ENCODE data around the gene SMG5.

DNA sequence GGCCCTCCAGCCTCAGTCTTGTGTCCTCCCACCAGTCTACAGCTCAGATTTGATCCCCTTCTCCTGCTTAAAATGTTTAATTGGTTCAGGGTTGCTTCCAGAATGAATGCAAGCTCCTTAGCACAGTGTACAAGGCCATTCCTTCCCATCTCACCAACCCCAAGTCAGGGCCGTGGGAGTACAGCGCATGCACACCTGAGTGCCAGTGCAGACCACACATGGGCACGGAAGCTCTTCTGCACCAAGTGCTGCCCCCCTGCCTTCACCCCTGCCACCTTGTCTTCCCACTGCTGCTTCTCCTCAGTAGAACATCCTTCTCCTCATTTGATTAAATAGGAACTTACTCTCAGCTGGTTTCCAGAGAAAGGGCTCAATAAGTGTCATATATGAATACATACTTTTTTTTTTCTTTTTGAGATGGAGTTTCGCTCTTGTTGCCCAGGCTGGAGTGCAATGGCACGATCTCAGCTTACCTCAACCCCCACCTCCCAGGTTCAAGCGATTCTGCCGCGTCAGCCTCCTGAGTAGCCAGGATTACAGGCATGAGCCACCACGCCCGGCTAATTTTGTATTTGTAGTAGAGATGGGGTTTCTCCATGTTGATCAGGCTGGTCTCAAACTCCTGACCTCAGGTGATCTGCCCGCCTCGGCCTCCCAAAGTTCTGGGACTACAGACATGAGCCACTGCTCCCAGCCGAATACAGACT is 60.5 kb downstream of the SMG5 start:
- TF ChIP-seq EZH2 (IDR thresholded peaks at IDR 0.05; ENCODE audit: borderline replicate concordance, insufficient read depth, low read length, poor library complexity, severe bottlenecking) (no peak), RAD21 (conservative IDR thresholded peaks at IDR 0.05) (no peak), MXI1 (conservative IDR thresholded peaks at IDR 0.05; ENCODE audit: poor library complexity, severe bottlenecking) (no peak), TAF1 (IDR thresholded peaks at IDR 0.05; ENCODE audit: low read depth) (no peak), POLR2AphosphoS5 (IDR thresholded peaks at IDR 0.05) (no peak), EP300 (conservative IDR thresholded peaks at IDR 0.05; ENCODE audit: poor library complexity, severe bottlenecking) (no peak)
- TF ChIP-seq, protein P1, sequence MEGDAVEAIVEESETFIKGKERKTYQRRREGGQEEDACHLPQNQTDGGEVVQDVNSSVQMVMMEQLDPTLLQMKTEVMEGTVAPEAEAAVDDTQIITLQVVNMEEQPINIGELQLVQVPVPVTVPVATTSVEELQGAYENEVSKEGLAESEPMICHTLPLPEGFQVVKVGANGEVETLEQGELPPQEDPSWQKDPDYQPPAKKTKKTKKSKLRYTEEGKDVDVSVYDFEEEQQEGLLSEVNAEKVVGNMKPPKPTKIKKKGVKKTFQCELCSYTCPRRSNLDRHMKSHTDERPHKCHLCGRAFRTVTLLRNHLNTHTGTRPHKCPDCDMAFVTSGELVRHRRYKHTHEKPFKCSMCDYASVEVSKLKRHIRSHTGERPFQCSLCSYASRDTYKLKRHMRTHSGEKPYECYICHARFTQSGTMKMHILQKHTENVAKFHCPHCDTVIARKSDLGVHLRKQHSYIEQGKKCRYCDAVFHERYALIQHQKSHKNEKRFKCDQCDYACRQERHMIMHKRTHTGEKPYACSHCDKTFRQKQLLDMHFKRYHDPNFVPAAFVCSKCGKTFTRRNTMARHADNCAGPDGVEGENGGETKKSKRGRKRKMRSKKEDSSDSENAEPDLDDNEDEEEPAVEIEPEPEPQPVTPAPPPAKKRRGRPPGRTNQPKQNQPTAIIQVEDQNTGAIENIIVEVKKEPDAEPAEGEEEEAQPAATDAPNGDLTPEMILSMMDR (IDR thresholded peaks at IDR 0.05; ENCODE audit: poor library complexity, severe bottlenecking) = no peak
- TF ChIP-seq, protein P2, sequence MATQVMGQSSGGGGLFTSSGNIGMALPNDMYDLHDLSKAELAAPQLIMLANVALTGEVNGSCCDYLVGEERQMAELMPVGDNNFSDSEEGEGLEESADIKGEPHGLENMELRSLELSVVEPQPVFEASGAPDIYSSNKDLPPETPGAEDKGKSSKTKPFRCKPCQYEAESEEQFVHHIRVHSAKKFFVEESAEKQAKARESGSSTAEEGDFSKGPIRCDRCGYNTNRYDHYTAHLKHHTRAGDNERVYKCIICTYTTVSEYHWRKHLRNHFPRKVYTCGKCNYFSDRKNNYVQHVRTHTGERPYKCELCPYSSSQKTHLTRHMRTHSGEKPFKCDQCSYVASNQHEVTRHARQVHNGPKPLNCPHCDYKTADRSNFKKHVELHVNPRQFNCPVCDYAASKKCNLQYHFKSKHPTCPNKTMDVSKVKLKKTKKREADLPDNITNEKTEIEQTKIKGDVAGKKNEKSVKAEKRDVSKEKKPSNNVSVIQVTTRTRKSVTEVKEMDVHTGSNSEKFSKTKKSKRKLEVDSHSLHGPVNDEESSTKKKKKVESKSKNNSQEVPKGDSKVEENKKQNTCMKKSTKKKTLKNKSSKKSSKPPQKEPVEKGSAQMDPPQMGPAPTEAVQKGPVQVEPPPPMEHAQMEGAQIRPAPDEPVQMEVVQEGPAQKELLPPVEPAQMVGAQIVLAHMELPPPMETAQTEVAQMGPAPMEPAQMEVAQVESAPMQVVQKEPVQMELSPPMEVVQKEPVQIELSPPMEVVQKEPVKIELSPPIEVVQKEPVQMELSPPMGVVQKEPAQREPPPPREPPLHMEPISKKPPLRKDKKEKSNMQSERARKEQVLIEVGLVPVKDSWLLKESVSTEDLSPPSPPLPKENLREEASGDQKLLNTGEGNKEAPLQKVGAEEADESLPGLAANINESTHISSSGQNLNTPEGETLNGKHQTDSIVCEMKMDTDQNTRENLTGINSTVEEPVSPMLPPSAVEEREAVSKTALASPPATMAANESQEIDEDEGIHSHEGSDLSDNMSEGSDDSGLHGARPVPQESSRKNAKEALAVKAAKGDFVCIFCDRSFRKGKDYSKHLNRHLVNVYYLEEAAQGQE (IDR thresholded peaks at IDR 0.05; ENCODE audit: borderline replicate concordance) = no peak

All from neural cell (in vitro differentiated cells).